GM12873 (cell line): Measurements from ENCODE around the gene NSG1.

Experiments
- CTCF ChIP-seq: IDR thresholded peaks from 2 replicates; pipeline ENCODE4 v1.5.1; 2012; ENCODE audit warnings: low read depth, mild to moderate bottlenecking, moderate library complexity, low read length, control low read depth; ENCODE audit not compliant: insufficient read depth; ENCODE audit errors: missing control alignments

Gene NSG1

DNA sequence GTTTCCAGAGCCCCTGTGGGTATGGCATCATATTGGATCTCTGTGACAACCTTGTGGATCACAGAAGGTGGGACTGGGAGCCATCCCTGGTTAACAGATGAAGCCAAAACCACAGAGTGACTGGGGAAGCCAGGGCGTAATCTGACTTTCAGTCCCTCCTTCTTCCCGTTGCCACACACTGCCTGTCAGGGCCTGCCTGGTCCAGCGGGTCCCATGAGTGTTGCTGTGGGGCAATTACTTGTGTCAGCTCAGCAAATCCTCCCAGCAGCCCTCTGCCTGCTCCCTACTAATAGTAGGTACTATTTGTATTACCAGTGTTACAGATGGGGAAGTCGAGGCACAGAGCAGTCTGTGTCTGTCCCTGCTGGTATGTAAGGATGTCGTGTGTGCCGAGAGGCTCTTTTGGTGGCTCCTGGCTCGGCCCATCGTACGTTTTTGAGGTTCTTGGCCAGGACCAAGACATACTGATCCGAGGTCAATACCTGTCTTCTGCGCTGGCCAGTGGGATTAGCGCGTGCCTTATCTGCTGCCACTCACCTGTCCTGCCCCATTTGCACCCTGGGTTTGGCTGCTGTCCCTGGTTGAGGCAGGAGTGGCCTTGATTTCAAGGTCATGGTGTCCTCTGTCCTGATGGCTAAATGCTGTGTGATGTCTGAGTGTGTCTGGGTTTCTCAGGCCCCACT, 5.7 kb downstream of the NSG1 start:
- TF ChIP-seq CTCF, result no peak

DNA sequence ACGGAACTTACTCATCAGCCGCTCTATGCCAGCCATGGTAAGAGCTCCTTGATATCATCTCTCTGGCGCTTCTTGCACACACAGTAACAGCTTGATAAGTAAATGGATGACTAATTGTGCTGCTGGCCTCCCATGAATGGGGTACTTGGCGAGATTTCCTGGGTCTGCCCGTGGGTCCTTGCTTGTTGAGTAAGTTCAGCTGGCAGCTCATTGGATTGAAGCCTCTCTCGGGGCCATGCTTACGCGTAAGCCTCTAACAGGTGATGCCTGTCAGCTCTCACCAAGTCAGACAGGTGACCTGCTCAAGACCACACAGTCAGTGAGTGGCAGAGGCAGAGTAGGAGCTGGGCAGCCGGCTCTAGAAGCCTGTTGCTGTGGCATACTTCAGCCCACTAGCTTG, 7.7 kb downstream of the NSG1 start:
- no peak for TF ChIP-seq CTCF

GRCh38 chr4:4395371-4395770, 8.5 kb downstream of the NSG1 start:
- no peak for TF ChIP-seq CTCF

DNA sequence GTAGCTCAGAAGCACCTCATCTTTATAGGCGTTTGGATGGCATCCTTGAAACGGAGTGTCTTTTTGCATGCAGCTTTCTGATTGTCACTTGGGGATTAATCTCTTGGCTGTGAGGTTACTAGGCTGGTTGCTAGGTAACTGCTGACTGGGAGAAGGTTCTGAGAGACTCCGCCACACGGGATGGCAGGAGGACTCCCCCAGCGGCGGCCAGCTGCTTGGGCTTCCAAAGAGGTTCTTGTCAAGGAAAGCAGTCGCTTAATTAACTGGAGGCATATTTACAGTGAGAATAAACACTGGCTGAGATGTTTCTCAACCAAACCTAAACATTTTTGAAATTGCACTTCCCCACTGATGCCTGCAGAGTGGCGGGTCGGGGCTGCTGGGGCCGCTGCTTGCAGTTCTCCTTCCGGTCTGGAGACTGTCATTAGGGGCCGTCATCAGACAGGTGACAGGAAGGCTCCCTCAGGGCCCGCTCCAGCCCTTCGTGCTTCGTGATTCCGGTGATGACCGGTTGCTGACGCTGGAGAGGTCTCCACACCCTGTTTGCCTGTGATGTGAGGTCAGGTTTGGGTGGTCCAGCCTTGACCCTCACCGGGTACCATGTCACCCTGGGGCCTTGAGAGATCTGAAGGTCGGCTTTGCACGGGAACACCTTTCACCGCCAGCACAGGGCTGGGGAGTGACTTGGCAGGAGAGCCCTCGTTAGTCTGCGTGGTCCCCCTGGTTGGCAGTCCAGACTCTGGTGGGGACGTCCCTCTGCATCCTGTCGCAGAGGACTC, 9.1 kb downstream of the NSG1 start:
- no peak for TF ChIP-seq CTCF

DNA sequence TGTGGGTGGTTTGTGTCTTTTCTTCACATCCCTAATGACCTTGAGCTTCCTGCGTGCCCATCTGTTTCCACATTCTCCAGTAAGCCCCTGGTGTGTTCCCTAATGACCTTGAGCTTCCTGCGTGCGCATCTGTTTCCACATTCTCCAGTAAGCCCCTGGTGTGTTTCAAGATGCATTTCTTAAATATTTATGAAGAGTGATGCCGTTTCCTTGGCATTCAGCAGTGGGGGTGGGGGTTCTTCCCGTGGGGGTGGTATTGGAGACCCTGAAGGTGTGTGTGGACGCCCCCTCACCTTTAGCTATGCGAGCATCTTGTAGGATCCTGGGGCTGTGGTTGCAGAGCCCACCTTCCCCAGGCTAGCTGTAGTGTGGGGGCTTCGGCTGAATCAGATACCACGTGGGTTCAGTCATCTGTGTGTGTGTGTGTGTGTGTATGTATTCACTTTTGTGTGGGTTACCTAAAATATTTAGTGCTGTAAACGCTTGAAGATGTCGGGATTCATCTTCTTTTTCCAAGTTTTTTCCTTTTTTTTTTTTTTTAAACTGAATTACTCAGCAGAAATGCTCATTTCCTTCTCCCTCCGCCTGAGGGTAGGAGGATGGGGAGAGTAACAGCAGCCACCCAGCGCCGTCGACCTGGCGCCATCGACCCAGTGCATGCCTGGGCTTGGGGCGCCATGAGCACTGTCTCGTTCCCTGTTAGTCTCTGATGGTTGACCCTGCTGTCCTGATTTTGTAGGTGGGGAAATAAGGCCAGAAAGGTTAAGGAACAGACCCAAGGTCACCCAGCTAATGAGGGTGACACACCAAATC, 9.9 kb downstream of the NSG1 start:
- no peak for TF ChIP-seq CTCF

DNA sequence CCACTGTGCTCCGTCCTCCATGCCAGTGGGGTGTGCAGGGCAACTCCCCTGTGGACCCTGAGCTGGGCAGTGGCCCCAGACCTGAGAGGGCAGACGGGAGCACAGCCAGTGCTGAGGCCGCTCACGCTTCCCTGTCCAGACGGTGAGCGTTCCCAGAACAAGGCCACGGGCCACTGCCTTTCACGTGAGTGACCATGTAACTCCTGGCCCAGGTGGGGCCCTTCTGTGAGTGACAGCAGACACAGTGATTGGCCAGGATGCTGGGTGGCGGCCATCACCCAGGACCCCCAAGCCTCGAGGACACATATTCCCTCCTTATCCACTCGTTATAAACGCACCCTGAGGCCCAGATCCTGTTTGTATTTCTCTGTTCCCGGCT, 10.5 kb downstream of the NSG1 start:
- no peak for TF ChIP-seq CTCF

DNA sequence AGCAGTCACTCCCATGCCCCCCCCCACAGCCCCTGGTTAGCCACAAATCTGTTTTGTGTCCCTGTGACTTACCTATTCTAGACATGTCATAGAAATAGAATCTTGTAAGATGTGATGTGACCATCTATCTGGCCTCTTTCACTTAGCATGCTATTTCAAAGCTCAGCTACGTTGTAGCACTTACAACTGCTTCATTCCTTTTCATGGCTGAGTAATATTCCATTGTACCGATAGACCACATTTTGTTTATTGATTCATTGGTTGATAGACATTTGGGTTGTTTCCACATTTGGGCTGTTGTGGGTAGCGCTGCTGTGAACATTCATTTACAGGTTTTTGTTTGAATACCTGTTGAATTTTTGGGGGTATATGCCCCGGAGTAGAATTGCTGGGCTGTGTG, 11.5 kb downstream of the NSG1 start:
- TF ChIP-seq CTCF, result no peak
